Effector memory CD8-positive, alpha-beta T cell (primary cell): Measurements from ENCODE around the gene EMILIN1.

ENCODE experiments used
- ATAC-seq: fragments of 150-1000 bp; cut with Tn5 transposase; replicated peaks from 2 replicates; pipeline ENCODE4 v1.10.0; 2021; ENCODE audit warnings: mild to moderate bottlenecking, moderate library complexity
- DNase-seq, 3 experiments: peaks; one replicate each; pipeline ENCODE4 v3.0.0; 2021
- H3K27ac Mint-ChIP-seq, 2 donors: one replicate each; pipeline ENCODE4 v1.8.0; 2022; ENCODE audit warnings: mild to moderate bottlenecking in 2 of 2, mixed read lengths in 2 of 2, moderate library complexity in 2 of 2
- H3K27me3 Mint-ChIP-seq, 2 donors: one replicate each; pipeline ENCODE4 v1.8.0; 2022; ENCODE audit warnings: mixed read lengths in 2 of 2
- H3K36me3 Mint-ChIP-seq: one replicate; pipeline ENCODE4 v1.8.0; 2022; ENCODE audit warnings: mild to moderate bottlenecking, moderate library complexity, mixed read lengths; ENCODE audit not compliant: insufficient read depth
- H3K4me1 Mint-ChIP-seq, 2 donors: one replicate each; pipeline ENCODE4 v1.8.0; 2022; ENCODE audit warnings: low read depth in 2 of 2, mixed read lengths in 2 of 2
- H3K4me3 Mint-ChIP-seq, 2 donors: one replicate each; pipeline ENCODE4 v1.8.0; 2022; ENCODE audit warnings: mild to moderate bottlenecking in 2 of 2, mixed read lengths in 2 of 2, moderate library complexity in 2 of 2
- H3K9me3 Mint-ChIP-seq, 2 donors: one replicate each; pipeline ENCODE4 v1.8.0; 2022; ENCODE audit warnings: mixed read lengths in 2 of 2

EMILIN1 gene

GRCh38 chr2:27049422-27050280 is 28.8 kb upstream of the EMILIN1 start:
- Mint-ChIP-seq H3K27me3 (peaks cover 8 to 13% of the 10 kb centered on the region in 2 donors), H3K36me3 (peaks cover 34% of the 10 kb centered on the region), H3K9me3 (peaks cover 0 to 2% of the 10 kb centered on the region in 2 donors), H3K27ac (peak overlapping the region; percentile 100), H3K4me1 (peaks cover 22 to 23% of the 10 kb centered on the region in 2 donors), H3K4me3 (peak overlapping the region; percentile 97 to 98)
- DNase-seq (peak; percentile 54 to 59 (median 55)), ATAC-seq (peak; percentile 42)

DNA sequence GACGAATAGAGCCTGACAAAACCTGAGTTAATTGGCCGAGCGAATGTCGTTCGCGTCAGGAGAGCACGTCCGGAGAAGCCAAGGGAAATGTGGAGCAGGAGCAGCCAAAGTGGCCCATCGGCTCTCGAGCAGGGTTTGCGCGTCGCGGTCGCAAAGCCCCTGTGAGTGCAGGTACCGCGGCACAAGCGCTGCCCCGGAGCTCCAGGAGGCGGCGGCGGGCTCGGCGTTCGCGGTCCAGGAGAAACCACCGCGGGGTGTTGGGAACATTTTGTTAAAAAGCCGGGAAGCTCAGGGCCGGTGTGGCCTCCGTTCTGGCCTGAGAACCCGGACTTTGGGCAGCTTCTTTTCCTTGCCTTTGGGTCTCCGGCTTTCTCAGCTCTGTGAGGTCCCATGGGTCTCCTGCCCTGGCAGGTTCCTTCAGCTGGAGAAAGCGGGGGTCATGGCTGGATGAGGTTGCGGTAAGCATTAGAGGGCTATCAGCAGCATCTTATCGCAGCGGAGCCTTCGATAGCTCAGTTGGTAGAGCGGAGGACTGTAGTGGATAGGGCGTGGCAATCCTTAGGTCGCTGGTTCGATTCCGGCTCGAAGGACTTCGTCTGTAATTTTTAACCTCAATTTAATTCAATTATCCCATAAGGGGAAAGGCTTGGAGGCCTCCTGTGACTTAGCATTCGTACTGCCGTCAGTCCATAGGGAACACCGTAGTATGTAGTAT is 28.0 kb upstream of the EMILIN1 start:
- Mint-ChIP-seq H3K36me3 (peaks cover 33% of the 10 kb centered on the region), H3K27ac (peak overlapping the region; percentile 100), H3K4me3 (peak overlapping the region; percentile 97 to 98), H3K4me1 (peaks cover 22 to 23% of the 10 kb centered on the region in 2 donors), H3K9me3 (peaks cover 0 to 2% of the 10 kb centered on the region in 2 donors), H3K27me3 (peaks cover 8 to 13% of the 10 kb centered on the region in 2 donors)
- peak; percentile 91 to 97 (median 94) for DNase-seq
- peak; percentile 60 for ATAC-seq

DNA sequence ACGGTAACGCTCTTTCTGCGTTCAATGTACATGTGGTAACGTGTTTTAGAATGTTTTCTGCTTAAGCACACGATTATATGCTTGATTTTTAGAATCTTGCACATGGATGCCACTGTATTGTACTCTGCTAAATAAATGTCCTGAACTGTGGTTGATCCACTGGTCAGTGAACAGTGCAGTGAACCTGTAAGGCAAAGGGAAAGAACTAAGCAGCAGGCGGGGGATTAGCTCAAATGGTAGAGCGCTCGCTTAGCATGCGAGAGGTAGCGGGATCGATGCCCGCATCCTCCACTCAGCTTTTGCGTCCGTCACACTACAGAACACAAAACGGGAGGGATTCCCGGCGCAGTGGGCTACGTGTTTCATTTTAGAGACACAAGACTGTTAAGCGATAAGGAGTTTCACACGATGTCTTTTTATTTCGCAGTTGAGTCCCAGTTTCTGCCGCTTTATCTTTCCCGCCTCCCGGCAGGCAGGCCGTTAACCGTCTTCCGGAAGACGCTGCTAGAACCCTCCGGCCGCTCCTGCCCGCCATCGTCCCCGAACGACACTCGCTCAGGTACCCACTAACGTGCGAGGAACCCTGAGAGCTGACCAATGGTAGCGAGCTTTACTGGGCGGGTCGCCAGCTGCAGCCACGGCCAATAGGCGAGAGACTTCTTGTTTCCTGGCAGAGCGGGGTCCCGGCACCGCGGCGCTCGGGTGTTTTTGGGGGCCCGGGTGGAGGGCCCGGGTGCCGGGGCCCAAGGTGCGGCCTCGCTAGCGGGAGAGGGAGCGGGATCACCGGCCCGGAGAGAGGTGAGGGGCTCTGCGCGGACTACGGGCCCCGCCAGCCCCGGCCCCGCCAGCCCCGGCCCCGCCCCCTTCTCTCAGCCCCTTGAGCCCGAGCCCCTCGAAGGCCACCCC is 27.2 kb upstream of the EMILIN1 start, which contains the start of gene AGBL5:
Gene AGBL5 (plus strand): TSS at position 673 of the 906 bp plus-strand sequence. CDS start 1,291 bp downstream, outside the sequence.
- Mint-ChIP-seq H3K27ac (peak within 1 kb of the TSS; percentile 100), H3K4me1 (peaks cover 22 to 23% of the 10 kb centered on the region in 2 donors), H3K9me3 (peaks cover 0 to 2% of the 10 kb centered on the region in 2 donors)

DNA sequence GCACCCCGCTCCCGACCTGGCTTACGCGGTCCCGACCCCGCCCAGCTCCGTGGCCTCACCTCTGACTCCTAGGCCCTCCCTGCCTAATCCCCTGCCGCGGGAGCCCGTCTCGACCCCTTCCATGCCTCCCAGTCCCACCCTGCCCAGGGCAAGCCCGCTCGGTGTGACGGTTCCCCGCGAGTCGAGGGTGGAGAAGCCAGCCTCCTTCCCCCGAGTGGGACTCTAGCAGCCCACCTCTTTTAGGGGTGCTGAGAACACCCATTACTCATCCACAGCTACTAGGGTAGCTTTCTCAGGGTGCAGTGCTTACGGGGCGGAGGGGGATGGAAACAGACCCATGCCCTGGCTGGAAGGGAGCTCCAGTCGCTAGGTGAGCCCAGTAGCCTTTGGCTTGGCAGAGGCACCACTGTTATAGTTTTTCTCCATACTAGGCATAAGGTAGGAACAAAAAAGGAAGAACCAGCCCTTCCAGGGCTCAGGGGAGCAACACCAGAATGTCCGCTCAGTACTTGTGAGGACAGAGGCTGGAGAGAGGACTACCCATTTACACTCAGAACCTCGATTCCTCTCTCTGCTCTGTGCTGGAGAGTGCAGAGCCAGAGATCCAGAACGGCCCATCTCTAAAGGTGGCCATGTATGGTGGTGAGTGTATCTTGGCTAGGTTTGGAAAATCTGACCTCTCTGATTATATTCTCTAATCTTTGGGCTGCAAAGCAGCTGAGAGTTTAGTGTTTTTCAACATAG is 26.3 kb upstream of the EMILIN1 start:
- H3K36me3 Mint-ChIP-seq = peaks cover 39% of the 10 kb centered on the region
- H3K27me3 Mint-ChIP-seq = peaks cover 8 to 13% of the 10 kb centered on the region in 2 donors
- peaks cover 0 to 2% of the 10 kb centered on the region in 2 donors for H3K9me3 Mint-ChIP-seq
- H3K4me1 Mint-ChIP-seq = peaks cover 22 to 23% of the 10 kb centered on the region in 2 donors
- peak overlapping the region; percentile 97 to 98 for H3K4me3 Mint-ChIP-seq
- DNase-seq (no peak), ATAC-seq (no peak)
- peak overlapping the region; percentile 100 for H3K27ac Mint-ChIP-seq

More for the DNA sequence above, 27.2 kb upstream of the EMILIN1 start, which contains the start of gene AGBL5:
- peak; percentile 78 for ATAC-seq
- Mint-ChIP-seq H3K27me3 (peaks cover 8 to 13% of the 10 kb centered on the region in 2 donors), H3K4me3 (peak within 1 kb of the TSS; percentile 97 to 98), H3K36me3 (peaks cover 36% of the 10 kb centered on the region)
- DNase-seq = peak; percentile 96 to 99 (median 98)

GRCh38 chr2:27053321-27053720 is 25.1 kb upstream of the EMILIN1 start:
- peaks cover 8 to 13% of the 10 kb centered on the region in 2 donors for H3K27me3 Mint-ChIP-seq
- no peak overlapping the region for H3K27ac Mint-ChIP-seq
- DNase-seq (no peak), ATAC-seq (no peak)
- H3K9me3 Mint-ChIP-seq = peaks cover 0 to 2% of the 10 kb centered on the region in 2 donors
- H3K4me3 Mint-ChIP-seq = peak overlapping the region in 1 of 2 donors; percentile 98
- peaks cover 22 to 23% of the 10 kb centered on the region in 2 donors for H3K4me1 Mint-ChIP-seq
- peaks cover 38% of the 10 kb centered on the region for H3K36me3 Mint-ChIP-seq

DNA sequence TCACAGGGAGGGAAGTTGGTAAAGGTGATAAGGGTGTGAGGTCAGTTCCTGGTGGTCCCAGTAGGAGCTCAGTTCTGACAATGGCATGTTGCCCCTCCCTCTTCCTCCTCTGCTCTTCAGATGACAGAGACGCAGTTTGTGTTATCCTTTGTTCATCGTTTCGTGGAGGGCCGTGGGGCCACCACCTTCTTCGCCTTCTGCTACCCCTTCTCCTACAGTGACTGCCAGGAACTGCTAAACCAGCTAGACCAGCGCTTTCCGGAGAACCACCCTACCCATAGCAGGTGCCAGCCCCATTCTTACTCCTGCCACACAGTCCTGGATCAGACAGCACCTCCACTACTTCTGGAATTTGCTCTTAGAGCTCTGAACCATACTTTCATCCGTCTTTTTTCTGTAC is 24.6 kb upstream of the EMILIN1 start:
- Mint-ChIP-seq H3K4me1 (peaks cover 22 to 23% of the 10 kb centered on the region in 2 donors), H3K4me3 (no peak overlapping the region), H3K36me3 (peaks cover 36% of the 10 kb centered on the region), H3K9me3 (peaks cover 0 to 2% of the 10 kb centered on the region in 2 donors), H3K27ac (no peak overlapping the region), H3K27me3 (peaks cover 8 to 13% of the 10 kb centered on the region in 2 donors)
- ATAC-seq (no peak), DNase-seq (no peak)

DNA sequence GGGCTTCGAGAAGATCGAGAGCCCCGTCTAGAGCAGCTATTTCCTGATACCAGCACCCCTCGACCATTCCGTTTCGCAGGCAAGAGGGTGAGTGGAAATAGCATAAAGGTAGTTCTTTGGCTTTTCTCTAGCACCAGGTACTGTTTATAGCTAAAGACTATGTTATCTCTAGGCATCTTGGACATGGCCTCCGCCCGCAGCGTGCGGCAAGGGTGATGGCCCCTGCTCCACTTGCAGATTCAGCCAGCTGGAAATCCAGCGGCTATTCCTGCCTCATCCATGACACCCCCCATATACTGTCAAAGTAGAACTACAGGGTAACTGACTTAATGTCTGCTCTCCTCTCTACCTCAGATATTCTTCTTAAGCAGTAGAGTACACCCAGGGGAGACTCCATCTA is 23.7 kb upstream of the EMILIN1 start:
- peaks cover 8 to 13% of the 10 kb centered on the region in 2 donors for H3K27me3 Mint-ChIP-seq
- H3K4me3 Mint-ChIP-seq = no peak overlapping the region
- H3K4me1 Mint-ChIP-seq = peaks cover 18% of the 10 kb centered on the region in 2 donors
- no peak overlapping the region for H3K27ac Mint-ChIP-seq
- DNase-seq = no peak
- peaks cover 0 to 2% of the 10 kb centered on the region in 2 donors for H3K9me3 Mint-ChIP-seq
- ATAC-seq = no peak
- H3K36me3 Mint-ChIP-seq = peaks cover 35% of the 10 kb centered on the region

GRCh38 chr2:27057184-27057583 is 21.2 kb upstream of the EMILIN1 start:
- no peaks in the 10 kb centered on the region for H3K27me3 Mint-ChIP-seq
- peaks cover 2 to 4% of the 10 kb centered on the region in 2 donors for H3K4me1 Mint-ChIP-seq
- ATAC-seq (no peak), DNase-seq (no peak)
- no peak overlapping the region for H3K4me3 Mint-ChIP-seq
- no peak overlapping the region for H3K27ac Mint-ChIP-seq
- H3K36me3 Mint-ChIP-seq = peaks cover 22% of the 10 kb centered on the region
- no peaks in the 10 kb centered on the region for H3K9me3 Mint-ChIP-seq

DNA sequence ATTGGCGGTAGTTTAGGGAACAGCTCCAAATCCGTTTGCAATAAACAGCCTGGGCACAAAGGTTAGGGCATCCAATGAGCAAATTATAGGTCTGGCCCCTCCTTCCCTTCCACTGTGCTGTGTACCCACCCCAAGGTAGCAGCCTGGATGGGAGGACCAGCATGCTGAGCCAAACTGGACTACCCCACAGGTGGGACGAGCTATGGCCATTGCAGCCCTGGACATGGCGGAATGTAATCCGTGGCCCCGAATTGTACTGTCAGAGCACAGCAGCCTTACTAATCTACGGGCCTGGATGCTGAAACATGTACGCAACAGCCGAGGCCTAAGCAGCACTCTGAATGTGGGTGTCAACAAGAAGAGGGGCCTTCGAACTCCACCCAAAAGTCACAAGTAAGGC is 20.2 kb upstream of the EMILIN1 start:
- peaks cover 0 to 8% of the 10 kb centered on the region in 2 donors for H3K4me1 Mint-ChIP-seq
- no peak overlapping the region for H3K4me3 Mint-ChIP-seq
- H3K27ac Mint-ChIP-seq = no peak overlapping the region
- ATAC-seq (no peak), DNase-seq (no peak)
- H3K36me3 Mint-ChIP-seq = peaks cover 22% of the 10 kb centered on the region
- no peaks in the 10 kb centered on the region for H3K9me3 Mint-ChIP-seq
- no peaks in the 10 kb centered on the region for H3K27me3 Mint-ChIP-seq

- H3K36me3 Mint-ChIP-seq = peaks cover 26% of the 10 kb centered on the region
- no peaks in the 10 kb centered on the region for H3K9me3 Mint-ChIP-seq
- peak overlapping the region in 1 of 2 donors; percentile 60 for H3K27ac Mint-ChIP-seq
- no peaks in the 10 kb centered on the region for H3K27me3 Mint-ChIP-seq
- peaks cover 0 to 9% of the 10 kb centered on the region in 2 donors for H3K4me1 Mint-ChIP-seq
- H3K4me3 Mint-ChIP-seq = no peak overlapping the region
- DNase-seq = no peak
- ATAC-seq = no peak
Measured at GRCh38 chr2:27059141-27059820, 19.1 kb upstream of the EMILIN1 start.

DNA sequence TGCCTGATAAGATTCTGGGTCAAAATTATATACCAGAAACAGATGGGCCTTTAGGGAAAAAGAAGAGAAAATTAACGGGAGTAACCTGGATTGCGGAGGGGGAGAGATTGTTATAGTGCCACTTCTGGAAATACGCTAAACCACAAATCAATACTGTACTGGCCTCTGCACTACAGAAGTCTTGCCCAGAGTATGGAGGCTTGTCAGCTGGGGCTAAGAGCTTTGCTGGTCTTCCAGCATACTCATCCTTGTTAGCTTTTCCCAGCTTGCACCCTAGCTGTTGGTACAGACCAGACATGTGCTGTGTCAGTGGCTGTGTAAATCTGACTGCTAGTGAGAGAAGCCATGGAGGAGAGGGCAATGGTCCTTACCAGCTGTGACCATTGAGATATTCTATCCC is 18.1 kb upstream of the EMILIN1 start:
- H3K27ac Mint-ChIP-seq = peak overlapping the region in 1 of 2 donors; percentile 60
- peaks cover 33% of the 10 kb centered on the region for H3K36me3 Mint-ChIP-seq
- H3K4me3 Mint-ChIP-seq = no peak overlapping the region
- H3K27me3 Mint-ChIP-seq = no peaks in the 10 kb centered on the region
- ATAC-seq (no peak), DNase-seq (no peak)
- no peaks in the 10 kb centered on the region for H3K9me3 Mint-ChIP-seq
- H3K4me1 Mint-ChIP-seq = peaks cover 0 to 13% of the 10 kb centered on the region in 2 donors

DNA sequence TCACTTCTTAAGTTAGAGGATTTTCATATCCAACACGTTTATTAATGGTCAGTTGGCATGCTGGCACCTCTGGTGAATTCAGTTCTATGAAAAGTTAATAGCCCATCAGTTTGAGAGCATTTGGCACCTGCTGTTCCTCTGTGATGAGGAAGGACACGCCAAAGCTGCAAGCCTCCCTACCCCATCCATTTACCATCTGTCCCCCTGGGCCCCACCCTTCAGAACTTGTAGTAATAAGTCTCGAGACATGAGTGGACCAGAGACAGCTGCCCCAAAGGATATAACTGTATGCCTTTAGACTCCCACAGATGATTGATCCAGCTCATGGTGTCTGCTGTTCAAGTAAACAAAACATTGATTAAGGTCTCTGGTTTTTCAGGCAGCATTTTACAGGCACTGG is 13.3 kb upstream of the EMILIN1 start:
- no peak overlapping the region for H3K27ac Mint-ChIP-seq
- H3K4me1 Mint-ChIP-seq = peaks cover 19 to 51% of the 10 kb centered on the region in 2 donors
- no peak for ATAC-seq
- no peaks in the 10 kb centered on the region for H3K27me3 Mint-ChIP-seq
- H3K9me3 Mint-ChIP-seq = no peaks in the 10 kb centered on the region
- H3K4me3 Mint-ChIP-seq = no peak overlapping the region
- no peak for DNase-seq
- peaks cover 51% of the 10 kb centered on the region for H3K36me3 Mint-ChIP-seq
